ENCODE data around the gene TUBB2B.

GRCh38 chr6:3190056-3190455 lies 37.4 kb downstream of the TUBB2B start:
- TF ChIP-seq, protein P1, sequence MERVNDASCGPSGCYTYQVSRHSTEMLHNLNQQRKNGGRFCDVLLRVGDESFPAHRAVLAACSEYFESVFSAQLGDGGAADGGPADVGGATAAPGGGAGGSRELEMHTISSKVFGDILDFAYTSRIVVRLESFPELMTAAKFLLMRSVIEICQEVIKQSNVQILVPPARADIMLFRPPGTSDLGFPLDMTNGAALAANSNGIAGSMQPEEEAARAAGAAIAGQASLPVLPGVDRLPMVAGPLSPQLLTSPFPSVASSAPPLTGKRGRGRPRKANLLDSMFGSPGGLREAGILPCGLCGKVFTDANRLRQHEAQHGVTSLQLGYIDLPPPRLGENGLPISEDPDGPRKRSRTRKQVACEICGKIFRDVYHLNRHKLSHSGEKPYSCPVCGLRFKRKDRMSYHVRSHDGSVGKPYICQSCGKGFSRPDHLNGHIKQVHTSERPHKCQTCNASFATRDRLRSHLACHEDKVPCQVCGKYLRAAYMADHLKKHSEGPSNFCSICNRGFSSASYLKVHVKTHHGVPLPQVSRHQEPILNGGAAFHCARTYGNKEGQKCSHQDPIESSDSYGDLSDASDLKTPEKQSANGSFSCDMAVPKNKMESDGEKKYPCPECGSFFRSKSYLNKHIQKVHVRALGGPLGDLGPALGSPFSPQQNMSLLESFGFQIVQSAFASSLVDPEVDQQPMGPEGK (CRISPR knock-in tag; IDR thresholded peaks at IDR 0.05; ENCODE audit: borderline replicate concordance) = no peak
- TF ChIP-seq CSRNP3 (CRISPR knock-in tag; IDR thresholded peaks at IDR 0.05) (no peak), ZFP3 (CRISPR knock-in tag; IDR thresholded peaks at IDR 0.05) (no peak), RARB (CRISPR knock-in tag; IDR thresholded peaks at IDR 0.05) (no peak), CREB5 (CRISPR knock-in tag; IDR thresholded peaks at IDR 0.05; ENCODE audit: low read depth) (no peak), TCF4 (CRISPR knock-in tag; IDR thresholded peaks at IDR 0.05; ENCODE audit: borderline replicate concordance) (no peak), ZFP30 (CRISPR knock-in tag; IDR thresholded peaks at IDR 0.05) (no peak), TSHZ2 (CRISPR knock-in tag; IDR thresholded peaks at IDR 0.05) (no peak)
